ENCODE data around the gene AMFR. TPM values are rescaled to one million over a fixed set of nuclear protein-coding genes. Genes with fewer than 3 reads are reported as not detected.
A peak's percentile ranks its signal among the peaks of the same experiment; 100 is the strongest.

AMFR gene
- total RNA-seq, 1 donor from 2014 or later, result 65.4 TPM

GRCh38 chr16:56366945-56367344 is 58.4 kb downstream of the AMFR start:
- no peaks in the 10 kb centered on the region for H3K9me3 Mint-ChIP-seq
- H3K4me3 Mint-ChIP-seq, result no peak overlapping the region
- peaks cover 18% of the 10 kb centered on the region for H3K4me1 Mint-ChIP-seq (ENCODE audit: unreplicated experiment)
- DNase-seq (ENCODE audit: extremely low spot score, unreplicated experiment), result peak; percentile 53
- no peak overlapping the region for H3K27ac Mint-ChIP-seq
- H3K36me3 Mint-ChIP-seq, result peaks cover 13% of the 10 kb centered on the region
- no peak for TF ChIP-seq CTCF (conservative IDR thresholded peaks at IDR 0.05)
- H3K27me3 Mint-ChIP-seq, result no peaks in the 10 kb centered on the region

- Mint-ChIP-seq H3K36me3 (peaks cover 13% of the 10 kb centered on the region), H3K27ac (no peak overlapping the region), H3K27me3 (no peaks in the 10 kb centered on the region), H3K9me3 (no peaks in the 10 kb centered on the region), H3K4me3 (no peak overlapping the region), H3K4me1 (ENCODE audit: unreplicated experiment) (peaks cover 5% of the 10 kb centered on the region)
- DNase-seq (ENCODE audit: extremely low spot score, unreplicated experiment), result no peak
- TF ChIP-seq CTCF (conservative IDR thresholded peaks at IDR 0.05), result no peak
Observed at GRCh38 chr16:56365552-56365951, 59.8 kb downstream of the AMFR start.

GRCh38 chr16:56364865-56365264 is 60.5 kb downstream of the AMFR start:
- H3K9me3 Mint-ChIP-seq, result no peaks in the 10 kb centered on the region
- no peak overlapping the region for H3K27ac Mint-ChIP-seq
- H3K4me3 Mint-ChIP-seq, result no peak overlapping the region
- TF ChIP-seq CTCF (conservative IDR thresholded peaks at IDR 0.05), result no peak
- DNase-seq (ENCODE audit: extremely low spot score, unreplicated experiment), result peak; percentile 42
- no peaks in the 10 kb centered on the region for H3K4me1 Mint-ChIP-seq (ENCODE audit: unreplicated experiment)
- H3K36me3 Mint-ChIP-seq, result peaks cover 13% of the 10 kb centered on the region
- no peaks in the 10 kb centered on the region for H3K27me3 Mint-ChIP-seq

GRCh38 chr16:56363781-56364565 is 61.4 kb downstream of the AMFR start:
- H3K36me3 Mint-ChIP-seq, result peaks cover 13% of the 10 kb centered on the region
- no peak for TF ChIP-seq CTCF (conservative IDR thresholded peaks at IDR 0.05)
- H3K27ac Mint-ChIP-seq, result no peak overlapping the region
- DNase-seq (ENCODE audit: extremely low spot score, unreplicated experiment), result peak; percentile 56
- no peaks in the 10 kb centered on the region for H3K9me3 Mint-ChIP-seq
- H3K27me3 Mint-ChIP-seq, result no peaks in the 10 kb centered on the region
- peaks cover 1% of the 10 kb centered on the region for H3K4me1 Mint-ChIP-seq (ENCODE audit: unreplicated experiment)
- no peak overlapping the region for H3K4me3 Mint-ChIP-seq

GRCh38 chr16:56363181-56363716 is 62.1 kb downstream of the AMFR start:
- DNase-seq (ENCODE audit: extremely low spot score, unreplicated experiment), result peak; percentile 50
- Mint-ChIP-seq H3K4me1 (ENCODE audit: unreplicated experiment) (peaks cover 4% of the 10 kb centered on the region), H3K27ac (no peak overlapping the region), H3K9me3 (no peaks in the 10 kb centered on the region), H3K4me3 (no peak overlapping the region), H3K36me3 (peaks cover 10% of the 10 kb centered on the region), H3K27me3 (no peaks in the 10 kb centered on the region)
- no peak for TF ChIP-seq CTCF (conservative IDR thresholded peaks at IDR 0.05)
